ENCODE measurements around the gene LGR6. TPM values are rescaled to one million over a fixed set of nuclear protein-coding genes. Genes with fewer than 3 reads are reported as not detected.

LGR6 gene
- total and polyA plus RNA-seq, 2 of the 8 experiments (the other 6 are each of a cell fraction or from before 2014, with no cell fraction given): 0.50 to 1.0 TPM

DNA sequence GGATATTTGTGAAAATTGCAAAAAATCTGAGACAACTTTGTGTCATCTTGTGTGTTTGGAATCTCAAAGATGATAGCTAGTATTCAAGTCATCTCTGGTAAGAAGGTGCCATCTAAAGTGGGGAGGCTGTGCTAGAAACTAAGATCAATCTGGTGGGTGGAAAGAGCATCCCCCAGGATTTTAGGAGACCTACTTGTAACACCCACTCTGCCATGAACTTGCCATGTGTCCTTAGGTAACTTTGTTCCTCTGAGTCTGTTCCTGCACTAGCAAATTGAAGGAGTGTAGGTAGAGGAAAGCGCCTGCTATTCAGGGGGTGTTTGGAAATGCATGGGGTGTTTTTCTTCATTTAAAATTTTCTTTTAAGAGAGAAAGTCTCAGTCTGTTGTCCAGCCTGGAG lies 24.4 kb downstream of the LGR6 start:
- Histone ChIP-seq H2BK15ac (ENCODE audit: low read length) (no peak overlapping the region), H3K9ac (replicated peaks in 1 of 4; ENCODE audit: extremely low read depth in 1 of 4, low read depth in 3 of 4, low read length in 3 of 4) (no peak overlapping the region), H3K14ac (ENCODE audit: insufficient read length) (no peak overlapping the region), H4K91ac (replicated peaks; ENCODE audit: insufficient read length, low read length) (no peak overlapping the region), H3K23ac (ENCODE audit: insufficient read length) (no peak overlapping the region), H3K4ac (replicated peaks; ENCODE audit: insufficient read length, low read depth, low read length) (no peak overlapping the region), H3K23me2 (ENCODE audit: low read depth, low read length) (peaks cover 5% of the 10 kb centered on the region; the same call in 1 of the 2 replicates), H4K8ac (ENCODE audit: extremely low read depth, insufficient read depth, low read length) (no peak overlapping the region), H3K79me2 (ENCODE audit: control insufficient read depth in 1 of 2, insufficient read depth in 2 of 2, low read length in 2 of 2) (no peaks in the 10 kb centered on the region), H4K5ac (ENCODE audit: insufficient read length, low read depth, low read length) (no peak overlapping the region), H3K4me3 (ENCODE audit: extremely low read depth in 1 of 4, insufficient read depth in 2 of 4, low read depth in 3 of 4, low read length in 4 of 4) (no peak overlapping the region), H3K56ac (replicated peaks; ENCODE audit: insufficient read length, low read depth, low read length) (no peak overlapping the region), H2BK5ac (ENCODE audit: low read depth, low read length) (no peak overlapping the region), H3K36me3 (ENCODE audit: control insufficient read depth in 2 of 4, insufficient read depth in 4 of 4, low read length in 3 of 4) (no peaks in the 10 kb centered on the region), H3K9me3 (ENCODE audit: insufficient read depth in 2 of 2, low read depth in 1 of 2, low read length in 1 of 2) (no peaks in the 10 kb centered on the region), H2BK20ac (ENCODE audit: low read length) (no peak overlapping the region), H3K4me1 (replicated peaks in 1 of 4; ENCODE audit: control insufficient read depth in 3 of 4, insufficient read depth in 4 of 4, low read length in 3 of 4) (peaks cover 0 to 7% (median 3%) of the 10 kb centered on the region in 4 experiments; a peak in 6 of 7 replicates), H3K27me3 (replicated peaks in 1 of 4; ENCODE audit: control insufficient read depth in 3 of 4, extremely low read depth in 1 of 4, insufficient read depth in 3 of 4, low read length in 3 of 4) (peaks cover 2 to 10% (median 7%) of the 10 kb centered on the region in 4 experiments; a peak in 5 of 7 replicates), H3K18ac (ENCODE audit: extremely low read depth, low read length) (no peak overlapping the region), H4K20me1 (replicated peaks in 1 of 2; ENCODE audit: control insufficient read depth in 1 of 2, insufficient read depth in 2 of 2, low read length in 2 of 2) (no peaks in the 10 kb centered on the region), H3K4me2 (ENCODE audit: insufficient read depth in 1 of 2, low read depth in 2 of 2, low read length in 2 of 2) (no peak overlapping the region), H3K27ac (ENCODE audit: low read depth, low read length) (no peak overlapping the region), H3K79me1 (ENCODE audit: low read depth, low read length) (no peaks in the 10 kb centered on the region), H2BK120ac (replicated peaks; ENCODE audit: low read depth, low read length) (no peak overlapping the region), H2BK12ac (ENCODE audit: low read depth, low read length) (no peak overlapping the region), H2AFZ (ENCODE audit: low read length) (no peak overlapping the region), H2AK5ac (ENCODE audit: low read depth, low read length) (no peak overlapping the region)
- 89% methylated on average over 1 of the region's 1 CpG; no CpG with 5 or more reads in 1 of the 2 experiments for WGBS, 2 experiments (ENCODE audit: extremely low coverage in 1 of 2, insufficient coverage in 1 of 2, insufficient read length in 1 of 2, insufficient replicate concordance in 2 of 2, low coverage in 1 of 2, low lambda C conversion rate in 2 of 2, missing lambda C conversion rate in 1 of 2)
- ChIA-PET CTCF (ENCODE audit: partially characterized antibody) (interaction anchor here (1.0 to 14.5 kb wide), 7 partner anchors 8 to 88 kb away, joined by 4 to 249 read pairs (median 5); partner anchors contain the start of gene LGR6), POLR2A (ENCODE audit: partially characterized antibody) (interaction anchor here (1.3 kb wide), 1 partner anchor 8 kb away, joined by 4 read pairs; no protein-coding TSS in a partner anchor)
- FAIRE-seq (no peak), DNase-seq (ENCODE audit: low read depth in 1 of 2, low spot score in 2 of 2) (no peak)
- no peak for TF ChIP-seq EZH2 (IDR thresholded peaks at IDR 0.05; ENCODE audit: low read depth, low read length, severe bottlenecking)
- TF ChIP-seq TAF7 (optimal IDR thresholded peaks at IDR 0.05; ENCODE audit: borderline replicate concordance, low read depth, low read length): no peak
- no peak for TF ChIP-seq EGR1 (IDR thresholded peaks at IDR 0.05; ENCODE audit: borderline replicate concordance, low read depth, low read length)
- no peak for TF ChIP-seq RNF2 (IDR thresholded peaks at IDR 0.05; ENCODE audit: borderline replicate concordance, low read depth, low read length, missing control alignments, poor library complexity, severe bottlenecking)
- no peak for TF ChIP-seq CEBPB (IDR thresholded peaks at IDR 0.05; ENCODE audit: low read depth, low read length)
- no peak for TF ChIP-seq JUN (IDR thresholded peaks at IDR 0.05; ENCODE audit: low read depth, low read length)
- no peak for TF ChIP-seq TCF12 (IDR thresholded peaks at IDR 0.05; ENCODE audit: low read depth, low read length)
- TF ChIP-seq SP1 (IDR thresholded peaks at IDR 0.05; ENCODE audit: low read depth, low read length): no peak
- TF ChIP-seq GTF2F1 (IDR thresholded peaks at IDR 0.05; ENCODE audit: borderline replicate concordance, low read depth, low read length): no peak
- no peak for TF ChIP-seq POU5F1 (IDR thresholded peaks at IDR 0.05; ENCODE audit: low read depth, low read length)
